Thyroid gland (tissue), 4 donors: ENCODE results near the gene PCYT2. TPM values are rescaled to one million over a fixed set of nuclear protein-coding genes. Genes with fewer than 3 reads are reported as not detected.

Experiments
- DNase-seq, 2 donors: peaks; one replicate each; pipeline ENCODE4 v3.0.0-alpha.2; 2019
- H3K27ac ChIP-seq, 3 donors: fragments of 200-600 bp; sonication (generic); 1 replicate in 2 of 3; 2 replicates in 1 of 3; pipeline ENCODE4 v1.5.1; 2016 to 2019; ENCODE audit warnings: mild to moderate bottlenecking in 1 of 3, moderate library complexity in 1 of 3
- H3K27me3 ChIP-seq: fragments of 200-600 bp; sonication (generic); one replicate; pipeline ENCODE4 v1.5.1; 2019
- H3K36me3 ChIP-seq, 2 donors: fragments of 200-600 bp; sonication (generic); one replicate each; pipeline ENCODE4 v1.5.1; 2016 to 2019
- H3K4me1 ChIP-seq, 2 donors: fragments of 200-600 bp; sonication (generic); one replicate each; pipeline ENCODE4 v1.5.1; 2017 to 2019
- H3K4me3 ChIP-seq, 3 donors: fragments of 200-600 bp; sonication (generic); replicated peaks in 1 of 3; 1 replicate in 2 of 3; 2 replicates in 1 of 3; pipeline ENCODE4 v1.5.1; 2016; ENCODE audit warnings: mild to moderate bottlenecking in 1 of 3
- H3K9me3 ChIP-seq: fragments of 200-600 bp; sonication (generic); one replicate; pipeline ENCODE4 v1.5.1; 2017
- CTCF ChIP-seq, 6 experiments: fragments of 200-600 bp in 3 of 6; fragments of 450-650 bp in 3 of 6; sonication (generic) in 3 of 6; IDR thresholded peaks; one replicate each; pipeline ENCODE4 v1.5.1; 2016 to 2019; ENCODE audit warnings: antibody characterized with exemption in 6 of 6, mild to moderate bottlenecking in 2 of 6, inconsistent platforms in 1 of 6, moderate library complexity in 1 of 6
- POLR2A ChIP-seq, 2 donors: fragments of 450-650 bp; IDR thresholded peaks; one replicate each; pipeline ENCODE4 v1.6.1; 2017; ENCODE audit warnings: antibody characterized with exemption in 2 of 2, mild to moderate bottlenecking in 2 of 2, moderate library complexity in 1 of 2
- WGBS, 2 donors: methylation state at CpG; one replicate each; pipeline ENCODE4 v1.1.5; 2017; 5-methylcytosine and 5-hydroxymethylcytosine counted together
- intact Hi-C: fragments of 100-400 bp; cut with DNase I; formaldehyde crosslinking; loops from one replicate; pipeline ENCODE4 v1.15.1; 2023
- total RNA-seq, 4 donors: library from RNA; depleted of rRNA; stranded (reverse); fragments of >200 nt; gene quantifications; one replicate each; pipeline ENCODE4 v1.2.3, GENCODE V29; 2016

The PCYT2 gene
- total RNA-seq, 4 donors from 2014 or later, result 30.4 to 36.5 (median 34.2) TPM

GRCh38 chr17:81906476-81907218, 4.6 kb downstream of the PCYT2 start:
- 90 to 93% methylated on average over 7 to 8 of the region's 15 CpGs for WGBS, 2 donors
- H3K27ac ChIP-seq, result no peak overlapping the region
- no peaks in the 10 kb centered on the region for H3K27me3 ChIP-seq
- intact Hi-C loops, result no loop called here
- no peaks in the 10 kb centered on the region for H3K9me3 ChIP-seq
- TF ChIP-seq POLR2A (IDR thresholded peaks at IDR 0.05) (no peak), CTCF (IDR thresholded peaks at IDR 0.05) (no peak)
- H3K36me3 ChIP-seq, result peaks cover 0 to 6% of the 10 kb centered on the region in 2 donors
- peaks cover 12 to 29% of the 10 kb centered on the region in 2 donors for H3K4me1 ChIP-seq
- no peak for DNase-seq
- no peak overlapping the region for H3K4me3 ChIP-seq

GRCh38 chr17:81905993-81906392, 5.2 kb downstream of the PCYT2 start:
- intact Hi-C loops, result no loop called here
- TF ChIP-seq POLR2A (IDR thresholded peaks at IDR 0.05) (no peak), CTCF (IDR thresholded peaks at IDR 0.05) (no peak)
- Histone ChIP-seq H3K27me3 (no peaks in the 10 kb centered on the region), H3K4me1 (peaks cover 11 to 29% of the 10 kb centered on the region in 2 donors), H3K36me3 (peaks cover 0 to 6% of the 10 kb centered on the region in 2 donors), H3K4me3 (no peak overlapping the region), H3K9me3 (no peaks in the 10 kb centered on the region), H3K27ac (no peak overlapping the region)
- 100% methylated on average over 3 of the region's 10 CpGs; no CpG with 5 or more reads in 1 of the 2 donors for WGBS, 2 donors
- no peak for DNase-seq

GRCh38 chr17:81905424-81905875, 5.7 kb downstream of the PCYT2 start:
- Histone ChIP-seq H3K36me3 (peaks cover 0 to 6% of the 10 kb centered on the region in 2 donors), H3K27me3 (no peaks in the 10 kb centered on the region), H3K4me3 (no peak overlapping the region), H3K4me1 (peaks cover 8 to 28% of the 10 kb centered on the region in 2 donors), H3K9me3 (no peaks in the 10 kb centered on the region), H3K27ac (no peak overlapping the region)
- intact Hi-C loops, result no loop called here
- DNase-seq, result no peak
- TF ChIP-seq CTCF (IDR thresholded peaks at IDR 0.05) (no peak), POLR2A (IDR thresholded peaks at IDR 0.05) (no peak)
- WGBS, 2 donors, result 89 to 100% methylated on average over 1 to 16 of the region's 16 CpGs

- Histone ChIP-seq H3K27me3 (no peaks in the 10 kb centered on the region), H3K4me3 (no peak overlapping the region), H3K27ac (no peak overlapping the region), H3K36me3 (peaks cover 0 to 7% of the 10 kb centered on the region in 2 donors), H3K4me1 (peaks cover 1 to 22% of the 10 kb centered on the region in 2 donors), H3K9me3 (no peaks in the 10 kb centered on the region)
- WGBS, 2 donors, result 95 to 96% methylated on average over 14 of the region's 28 CpGs
- TF ChIP-seq CTCF (IDR thresholded peaks at IDR 0.05) (no peak), POLR2A (IDR thresholded peaks at IDR 0.05) (no peak)
- no peak for DNase-seq
- intact Hi-C loops, result no loop called here
Measured at GRCh38 chr17:81904600-81905423, 6.4 kb downstream of the PCYT2 start.
